ENCODE results near the gene FGF8.

- TF ChIP-seq POLR2AphosphoS5 (IDR thresholded peaks at IDR 0.05; ENCODE audit: borderline replicate concordance, low read depth, low read length) (no peak), EZH2 (IDR thresholded peaks at IDR 0.05) (no peak), FOXP2 (optimal IDR thresholded peaks at IDR 0.05; ENCODE audit: control extremely low read depth, extremely low read length, insufficient read depth) (no peak)
Measured at GRCh38 chr10:101776161-101776817, 375 bp upstream of the FGF8 start.
